ENCODE measurements around the gene ANKHD1. TPM values are rescaled to one million over a fixed set of nuclear protein-coding genes. Genes with fewer than 3 reads are reported as not detected.
A peak's percentile ranks its signal among the peaks of the same experiment; 100 is the strongest.

The ANKHD1 gene
- total and polyA plus RNA-seq, 9 of the 15 experiments (the other 6 are each of a cell fraction or from before 2014, with no cell fraction given): 38.9 to 138 (median 78.7) TPM

DNA sequence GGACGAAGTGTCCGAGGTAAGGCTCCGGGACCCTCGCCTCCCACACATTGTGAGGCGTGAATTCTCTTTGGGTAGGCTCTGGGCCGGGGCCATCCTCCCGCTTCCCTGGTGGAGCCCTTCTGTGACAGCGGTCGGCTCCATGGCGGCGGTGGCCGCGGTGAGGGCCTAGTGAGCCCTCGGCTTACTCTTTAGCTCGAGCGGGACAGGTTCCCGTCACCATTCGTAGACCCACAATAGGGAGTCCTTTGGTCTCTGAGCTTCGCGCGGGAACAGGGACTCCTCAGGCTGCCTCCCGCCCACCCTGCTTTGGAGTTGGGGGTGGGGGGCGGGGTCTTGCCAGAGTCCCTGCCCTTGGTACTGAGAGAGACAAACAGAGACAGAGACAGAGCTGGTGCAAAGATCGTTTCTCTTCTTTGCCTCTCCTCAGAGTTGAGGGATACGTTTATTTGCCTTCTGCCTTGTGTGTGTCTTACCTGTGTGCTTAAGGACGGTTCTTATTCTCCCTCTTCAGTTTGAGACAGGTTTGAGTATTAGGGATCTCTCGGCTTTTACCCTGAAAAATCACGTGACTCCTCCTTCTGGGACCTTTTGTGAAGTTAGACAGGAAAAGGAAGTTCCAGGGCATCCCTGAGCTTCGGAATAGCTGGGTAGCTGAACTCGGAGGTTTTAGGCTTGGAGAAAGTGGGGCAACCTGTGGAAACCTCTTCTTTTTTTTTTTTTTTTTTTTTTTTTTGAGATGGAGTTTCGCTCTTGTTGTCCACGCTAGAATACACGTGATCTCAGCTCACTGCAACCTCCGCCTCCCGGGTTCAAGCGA is 833 bp downstream of the ANKHD1 start (continued):
- TF ChIP-seq, protein P1, sequence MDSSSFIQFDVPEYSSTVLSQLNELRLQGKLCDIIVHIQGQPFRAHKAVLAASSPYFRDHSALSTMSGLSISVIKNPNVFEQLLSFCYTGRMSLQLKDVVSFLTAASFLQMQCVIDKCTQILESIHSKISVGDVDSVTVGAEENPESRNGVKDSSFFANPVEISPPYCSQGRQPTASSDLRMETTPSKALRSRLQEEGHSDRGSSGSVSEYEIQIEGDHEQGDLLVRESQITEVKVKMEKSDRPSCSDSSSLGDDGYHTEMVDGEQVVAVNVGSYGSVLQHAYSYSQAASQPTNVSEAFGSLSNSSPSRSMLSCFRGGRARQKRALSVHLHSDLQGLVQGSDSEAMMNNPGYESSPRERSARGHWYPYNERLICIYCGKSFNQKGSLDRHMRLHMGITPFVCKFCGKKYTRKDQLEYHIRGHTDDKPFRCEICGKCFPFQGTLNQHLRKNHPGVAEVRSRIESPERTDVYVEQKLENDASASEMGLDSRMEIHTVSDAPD (CRISPR knock-in tag; IDR thresholded peaks at IDR 0.05): no peak
- TF ChIP-seq BMI1 (IDR thresholded peaks at IDR 0.05; ENCODE audit: low read length) (no peak), ZSCAN29 (IDR thresholded peaks at IDR 0.05) (no peak), RFX7 (CRISPR knock-in tag; IDR thresholded peaks at IDR 0.05) (no peak), PURB (CRISPR knock-in tag; IDR thresholded peaks at IDR 0.05; ENCODE audit: low read depth) (no peak), HDAC6 (IDR thresholded peaks at IDR 0.05; ENCODE audit: low read depth, low read length) (no peak), KAT7 (CRISPR knock-in tag; IDR thresholded peaks at IDR 0.05; ENCODE audit: borderline replicate concordance) (peak; percentile 93), BCL6 (CRISPR knock-in tag; IDR thresholded peaks at IDR 0.05) (no peak), ZNF212 (CRISPR knock-in tag; IDR thresholded peaks at IDR 0.05) (no peak), BHLHE40 (IDR thresholded peaks at IDR 0.05; ENCODE audit: low read length) (peak; percentile 59), TCF7L2 (IDR thresholded peaks at IDR 0.05; ENCODE audit: low read depth, low read length) (no peak), KLF16 (IDR thresholded peaks at IDR 0.05) (no peak)
- TF ChIP-seq, protein P2, sequence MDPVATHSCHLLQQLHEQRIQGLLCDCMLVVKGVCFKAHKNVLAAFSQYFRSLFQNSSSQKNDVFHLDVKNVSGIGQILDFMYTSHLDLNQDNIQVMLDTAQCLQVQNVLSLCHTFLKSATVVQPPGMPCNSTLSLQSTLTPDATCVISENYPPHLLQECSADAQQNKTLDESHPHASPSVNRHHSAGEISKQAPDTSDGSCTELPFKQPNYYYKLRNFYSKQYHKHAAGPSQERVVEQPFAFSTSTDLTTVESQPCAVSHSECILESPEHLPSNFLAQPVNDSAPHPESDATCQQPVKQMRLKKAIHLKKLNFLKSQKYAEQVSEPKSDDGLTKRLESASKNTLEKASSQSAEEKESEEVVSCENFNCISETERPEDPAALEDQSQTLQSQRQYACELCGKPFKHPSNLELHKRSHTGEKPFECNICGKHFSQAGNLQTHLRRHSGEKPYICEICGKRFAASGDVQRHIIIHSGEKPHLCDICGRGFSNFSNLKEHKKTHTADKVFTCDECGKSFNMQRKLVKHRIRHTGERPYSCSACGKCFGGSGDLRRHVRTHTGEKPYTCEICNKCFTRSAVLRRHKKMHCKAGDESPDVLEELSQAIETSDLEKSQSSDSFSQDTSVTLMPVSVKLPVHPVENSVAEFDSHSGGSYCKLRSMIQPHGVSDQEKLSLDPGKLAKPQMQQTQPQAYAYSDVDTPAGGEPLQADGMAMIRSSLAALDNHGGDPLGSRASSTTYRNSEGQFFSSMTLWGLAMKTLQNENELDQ (CRISPR knock-in tag; IDR thresholded peaks at IDR 0.05; ENCODE audit: borderline replicate concordance): no peak
- TF ChIP-seq, protein P3, sequence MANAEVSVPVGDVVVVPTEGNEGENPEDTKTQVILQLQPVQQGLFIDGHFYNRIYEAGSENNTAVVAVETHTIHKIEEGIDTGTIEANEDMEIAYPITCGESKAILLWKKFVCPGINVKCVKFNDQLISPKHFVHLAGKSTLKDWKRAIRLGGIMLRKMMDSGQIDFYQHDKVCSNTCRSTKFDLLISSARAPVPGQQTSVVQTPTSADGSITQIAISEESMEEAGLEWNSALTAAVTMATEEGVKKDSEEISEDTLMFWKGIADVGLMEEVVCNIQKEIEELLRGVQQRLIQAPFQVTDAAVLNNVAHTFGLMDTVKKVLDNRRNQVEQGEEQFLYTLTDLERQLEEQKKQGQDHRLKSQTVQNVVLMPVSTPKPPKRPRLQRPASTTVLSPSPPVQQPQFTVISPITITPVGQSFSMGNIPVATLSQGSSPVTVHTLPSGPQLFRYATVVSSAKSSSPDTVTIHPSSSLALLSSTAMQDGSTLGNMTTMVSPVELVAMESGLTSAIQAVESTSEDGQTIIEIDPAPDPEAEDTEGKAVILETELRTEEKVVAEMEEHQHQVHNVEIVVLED (CRISPR knock-in tag; IDR thresholded peaks at IDR 0.05): no peak
- TF ChIP-seq, protein P4, sequence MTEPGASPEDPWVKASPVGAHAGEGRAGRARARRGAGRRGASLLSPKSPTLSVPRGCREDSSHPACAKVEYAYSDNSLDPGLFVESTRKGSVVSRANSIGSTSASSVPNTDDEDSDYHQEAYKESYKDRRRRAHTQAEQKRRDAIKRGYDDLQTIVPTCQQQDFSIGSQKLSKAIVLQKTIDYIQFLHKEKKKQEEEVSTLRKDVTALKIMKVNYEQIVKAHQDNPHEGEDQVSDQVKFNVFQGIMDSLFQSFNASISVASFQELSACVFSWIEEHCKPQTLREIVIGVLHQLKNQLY (CRISPR knock-in tag; conservative IDR thresholded peaks at IDR 0.05): 0 out of 4 replicates have a peak, but pooled peaks of 1 of the 2 experiments have one; percentile 41
- TF ChIP-seq, protein P5, sequence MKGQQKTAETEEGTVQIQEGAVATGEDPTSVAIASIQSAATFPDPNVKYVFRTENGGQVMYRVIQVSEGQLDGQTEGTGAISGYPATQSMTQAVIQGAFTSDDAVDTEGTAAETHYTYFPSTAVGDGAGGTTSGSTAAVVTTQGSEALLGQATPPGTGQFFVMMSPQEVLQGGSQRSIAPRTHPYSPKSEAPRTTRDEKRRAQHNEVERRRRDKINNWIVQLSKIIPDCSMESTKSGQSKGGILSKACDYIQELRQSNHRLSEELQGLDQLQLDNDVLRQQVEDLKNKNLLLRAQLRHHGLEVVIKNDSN (CRISPR knock-in tag; IDR thresholded peaks at IDR 0.05): peak; percentile 72
- TF ChIP-seq, protein P6, sequence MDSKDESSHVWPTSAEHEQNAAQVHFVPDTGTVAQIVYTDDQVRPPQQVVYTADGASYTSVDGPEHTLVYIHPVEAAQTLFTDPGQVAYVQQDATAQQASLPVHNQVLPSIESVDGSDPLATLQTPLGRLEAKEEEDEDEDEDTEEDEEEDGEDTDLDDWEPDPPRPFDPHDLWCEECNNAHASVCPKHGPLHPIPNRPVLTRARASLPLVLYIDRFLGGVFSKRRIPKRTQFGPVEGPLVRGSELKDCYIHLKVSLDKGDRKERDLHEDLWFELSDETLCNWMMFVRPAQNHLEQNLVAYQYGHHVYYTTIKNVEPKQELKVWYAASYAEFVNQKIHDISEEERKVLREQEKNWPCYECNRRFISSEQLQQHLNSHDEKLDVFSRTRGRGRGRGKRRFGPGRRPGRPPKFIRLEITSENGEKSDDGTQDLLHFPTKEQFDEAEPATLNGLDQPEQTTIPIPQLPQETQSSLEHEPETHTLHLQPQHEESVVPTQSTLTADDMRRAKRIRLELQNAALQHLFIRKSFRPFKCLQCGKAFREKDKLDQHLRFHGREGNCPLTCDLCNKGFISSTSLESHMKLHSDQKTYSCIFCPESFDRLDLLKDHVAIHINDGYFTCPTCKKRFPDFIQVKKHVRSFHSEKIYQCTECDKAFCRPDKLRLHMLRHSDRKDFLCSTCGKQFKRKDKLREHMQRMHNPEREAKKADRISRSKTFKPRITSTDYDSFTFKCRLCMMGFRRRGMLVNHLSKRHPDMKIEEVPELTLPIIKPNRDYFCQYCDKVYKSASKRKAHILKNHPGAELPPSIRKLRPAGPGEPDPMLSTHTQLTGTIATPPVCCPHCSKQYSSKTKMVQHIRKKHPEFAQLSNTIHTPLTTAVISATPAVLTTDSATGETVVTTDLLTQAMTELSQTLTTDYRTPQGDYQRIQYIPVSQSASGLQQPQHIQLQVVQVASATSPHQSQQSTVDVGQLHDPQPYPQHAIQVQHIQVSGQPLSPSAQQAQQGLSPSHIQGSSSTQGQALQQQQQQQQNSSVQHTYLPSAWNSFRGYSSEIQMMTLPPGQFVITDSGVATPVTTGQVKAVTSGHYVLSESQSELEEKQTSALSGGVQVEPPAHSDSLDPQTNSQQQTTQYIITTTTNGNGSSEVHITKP (IDR thresholded peaks at IDR 0.05; ENCODE audit: partially characterized antibody): no peak
